HG03280 (cell line): ENCODE results near the gene SEMA6A.

Experiments used
- ATAC-seq: cut with Tn5 transposase; IDR thresholded peaks from one replicate; pipeline ENCODE4 v1.9.1; 2021; ENCODE audit warnings: mild to moderate bottlenecking, moderate library complexity; ENCODE audit not compliant: unreplicated experiment

The SEMA6A gene

GRCh38 chr5:116577064-116577788 lies 2.6 kb upstream of the SEMA6A start:
- ATAC-seq: peak; percentile 54

- ATAC-seq: peak; percentile 51
These were observed 1.6 kb upstream of the SEMA6A start for GRCh38 chr5:116576053-116576713.

GRCh38 chr5:116575326-116576052 lies 866 bp upstream of the SEMA6A start:
- ATAC-seq: no peak

- no peak for ATAC-seq
These were observed 789 bp downstream of the SEMA6A start for GRCh38 chr5:116573702-116574366.

GRCh38 chr5:116573279-116573701 lies 1.3 kb downstream of the SEMA6A start:
- ATAC-seq: no peak

GRCh38 chr5:116572350-116573278 lies 2.0 kb downstream of the SEMA6A start:
- ATAC-seq: no peak

- no peak for ATAC-seq
These were observed 2.9 kb downstream of the SEMA6A start for GRCh38 chr5:116571568-116572349.

GRCh38 chr5:116569999-116570398 lies 4.6 kb downstream of the SEMA6A start:
- no peak for ATAC-seq

- no peak for ATAC-seq
These were observed 7.5 kb downstream of the SEMA6A start for GRCh38 chr5:116567106-116567505.

- ATAC-seq: peak; percentile 51
These were observed 8.4 kb downstream of the SEMA6A start for GRCh38 chr5:116566251-116566650.

- no peak for ATAC-seq
These were observed 9.7 kb downstream of the SEMA6A start for GRCh38 chr5:116564756-116565490.

GRCh38 chr5:116564312-116564711 lies 10.3 kb downstream of the SEMA6A start:
- no peak for ATAC-seq

GRCh38 chr5:116563736-116564308 lies 10.8 kb downstream of the SEMA6A start:
- no peak for ATAC-seq

- no peak for ATAC-seq
These were observed 12.0 kb downstream of the SEMA6A start for GRCh38 chr5:116562669-116563068.

GRCh38 chr5:116561658-116562057 lies 13.0 kb downstream of the SEMA6A start:
- ATAC-seq: no peak

- no peak for ATAC-seq
These were observed 14.9 kb downstream of the SEMA6A start for GRCh38 chr5:116559673-116560164.

- ATAC-seq: no peak
These were observed 15.4 kb downstream of the SEMA6A start for GRCh38 chr5:116559239-116559638.

GRCh38 chr5:116557669-116558271 lies 16.9 kb downstream of the SEMA6A start:
- no peak for ATAC-seq
